A673 (cell line): ENCODE results near the gene ARID5B. TPM values are rescaled to one million over a fixed set of nuclear protein-coding genes. Genes with fewer than 3 reads are reported as not detected.

Experiments
- BruUV-seq: library from RNA; stranded (reverse); fragments of 400-500 nt; replicated peaks from 2 replicates; lab custom pipeline; 2021; lab: Mats Ljungman, UMichigan
- CTCF ChIA-PET: fragments of 300-600 bp; sonication (Branson Sonifier 250); formaldehyde crosslinking; loops from one replicate; lab custom pipeline; 2022; ENCODE audit warnings: antibody characterized with exemption; lab: Charles Lee
- POLR2A ChIA-PET: fragments of 300-600 bp; sonication (Branson Sonifier 250); formaldehyde crosslinking; loops from one replicate; lab custom pipeline; 2022; ENCODE audit warnings: antibody characterized with exemption; ENCODE audit not compliant: low non-redundant PET; lab: Charles Lee
- DNase-seq: peaks from one replicate; pipeline ENCODE4 v3.0.0-alpha.2; 2015; ENCODE audit warnings: low spot score
- H3K27ac ChIP-seq: fragments of 200-600 bp; sonication (generic); 2 replicates; pipeline ENCODE4 v1.5.1; 2016; ENCODE audit warnings: mixed run types, low read depth, mild to moderate bottlenecking, mixed read lengths, antibody characterized with exemption, low read length; ENCODE audit not compliant: poor library complexity, severe bottlenecking
- H3K27me3 ChIP-seq: fragments of 200-600 bp; sonication (generic); replicated peaks from 2 replicates; pipeline ENCODE4 v1.6.1; 2017; ENCODE audit warnings: mixed run types, low read depth, mild to moderate bottlenecking, mixed read lengths, antibody characterized with exemption, low read length; ENCODE audit not compliant: insufficient read depth, poor library complexity
- H3K36me3 ChIP-seq: fragments of 200-600 bp; sonication (generic); 2 replicates; pipeline ENCODE4 v1.6.1; 2016; ENCODE audit warnings: mixed run types, mild to moderate bottlenecking, mixed read lengths, antibody characterized with exemption, low read length; ENCODE audit not compliant: insufficient read depth, poor library complexity, severe bottlenecking
- H3K4me1 ChIP-seq: fragments of 200-600 bp; sonication (generic); 2 replicates; pipeline ENCODE4 v1.6.1; 2017; ENCODE audit warnings: mixed run types, mild to moderate bottlenecking, mixed read lengths, antibody characterized with exemption, low read length; ENCODE audit not compliant: insufficient read depth, poor library complexity, severe bottlenecking
- H3K4me3 ChIP-seq: fragments of 200-600 bp; sonication (generic); 2 replicates; pipeline ENCODE4 v1.5.1; 2016; ENCODE audit warnings: low read depth, mixed run types, mild to moderate bottlenecking, mixed read lengths, low read length; ENCODE audit not compliant: poor library complexity, severe bottlenecking
- H3K9me3 ChIP-seq: fragments of 200-600 bp; sonication (generic); 2 replicates; pipeline ENCODE4 v1.6.1; 2016; ENCODE audit warnings: mixed run types, low read depth, mild to moderate bottlenecking, mixed read lengths, antibody characterized with exemption, low read length; ENCODE audit not compliant: poor library complexity, severe bottlenecking
- CTCF ChIP-seq: fragments of 300-800, 200-600 bp; sonication (generic); conservative IDR thresholded peaks from 2 replicates; pipeline ENCODE4 v1.5.1; 2017; ENCODE audit warnings: low read depth, mild to moderate bottlenecking, antibody characterized with exemption, low read length, moderate library complexity, mixed read lengths
- EZH2 ChIP-seq: fragments of 200-600 bp; sonication (generic); IDR thresholded peaks from 2 replicates; pipeline ENCODE4 v1.6.1; 2017; ENCODE audit warnings: borderline replicate concordance, low read depth, mild to moderate bottlenecking, mixed read lengths, antibody characterized with exemption, low read length; ENCODE audit not compliant: poor library complexity, severe bottlenecking
- intact Hi-C: fragments of 100-400 bp; cut with micrococcal nuclease; formaldehyde crosslinking; loops from one replicate; pipeline ENCODE4 v1.10.0; 2022; ENCODE audit not compliant: unreplicated experiment
- total RNA-seq: library from RNA; stranded (reverse); gene quantifications from 2 replicates; pipeline ENCODE4 v1.2.3, GENCODE V29; 2021

Gene ARID5B
- total RNA-seq, 1 experiment from 2014 or later, result 29.0 TPM

DNA sequence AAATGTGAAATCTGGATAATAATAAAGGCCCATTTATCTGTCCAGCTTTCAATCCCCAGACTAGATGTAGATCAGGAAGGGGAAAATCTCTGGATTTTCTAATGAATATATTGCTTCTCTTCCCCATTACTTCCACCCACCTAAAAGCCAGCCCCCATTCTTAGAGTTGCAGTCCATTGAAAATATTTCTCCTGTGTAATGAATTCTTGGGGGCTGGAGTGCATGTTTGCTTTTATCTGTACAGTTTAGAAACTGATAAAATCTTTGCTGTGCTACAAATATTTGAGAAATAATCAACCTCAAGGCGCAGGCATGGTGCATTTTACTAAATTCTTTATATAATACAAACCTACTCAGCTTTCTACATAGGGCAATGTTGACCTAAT is 180.8 kb downstream of the ARID5B start:
- BruUV-seq, result TSS peak; percentile 76
- Histone ChIP-seq H3K4me1 (peaks cover 62% of the 10 kb centered on the region), H3K27me3 (no peaks in the 10 kb centered on the region), H3K36me3 (peaks cover 17% of the 10 kb centered on the region), H3K4me3 (peak overlapping the region; percentile 17), H3K9me3 (no peaks in the 10 kb centered on the region), H3K27ac (peak overlapping the region; percentile 95)
- intact Hi-C loops, result loop anchor here (1.0 to 2.0 kb wide), 4 partner anchors 33 to 179 kb away; no protein-coding TSS in a partner anchor
- ChIA-PET POLR2A (interaction anchor here (0.6 to 0.9 kb wide), 2 partner anchors 9 to 1540 kb away, joined by 3 to 4 read pairs; no protein-coding TSS in a partner anchor), CTCF (no interaction called here)
- TF ChIP-seq EZH2 (no peak), CTCF (no peak)
- DNase-seq, result no peak

DNA sequence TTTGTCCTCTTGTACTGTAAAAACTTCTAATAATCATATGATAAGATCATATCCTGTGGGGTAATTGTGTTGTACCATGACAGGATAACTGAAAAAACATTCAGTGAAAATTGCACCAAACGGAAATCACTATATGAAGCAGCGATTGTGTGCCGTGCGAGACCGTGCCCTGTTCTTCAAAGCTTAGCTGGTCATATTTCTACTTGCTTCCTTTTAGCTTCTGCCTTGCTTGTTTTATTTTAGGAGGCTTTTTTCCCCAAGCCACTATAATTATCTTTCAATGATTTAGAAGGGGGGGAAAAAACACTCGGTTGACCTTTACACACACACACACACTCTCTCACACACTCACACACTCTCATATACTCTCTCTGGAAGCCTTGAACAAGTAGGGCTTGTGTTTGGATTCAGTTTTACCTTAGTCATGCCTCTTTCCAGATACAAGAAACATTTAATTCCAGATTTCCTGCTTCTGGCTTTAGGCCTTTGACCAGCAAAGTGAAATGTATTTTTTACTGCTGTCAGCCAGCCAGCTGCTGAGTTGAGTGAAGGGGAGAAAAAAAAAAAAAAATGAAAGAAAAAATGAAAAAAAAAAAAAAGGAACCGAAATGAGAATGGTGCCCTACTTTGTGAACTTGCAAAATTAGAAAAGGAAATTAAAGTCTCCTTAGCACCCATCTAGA is 181.4 kb downstream of the ARID5B start:
- CTCF ChIA-PET, result no interaction called here
- TF ChIP-seq EZH2, result no peak
- TF ChIP-seq CTCF, result no peak

DNA sequence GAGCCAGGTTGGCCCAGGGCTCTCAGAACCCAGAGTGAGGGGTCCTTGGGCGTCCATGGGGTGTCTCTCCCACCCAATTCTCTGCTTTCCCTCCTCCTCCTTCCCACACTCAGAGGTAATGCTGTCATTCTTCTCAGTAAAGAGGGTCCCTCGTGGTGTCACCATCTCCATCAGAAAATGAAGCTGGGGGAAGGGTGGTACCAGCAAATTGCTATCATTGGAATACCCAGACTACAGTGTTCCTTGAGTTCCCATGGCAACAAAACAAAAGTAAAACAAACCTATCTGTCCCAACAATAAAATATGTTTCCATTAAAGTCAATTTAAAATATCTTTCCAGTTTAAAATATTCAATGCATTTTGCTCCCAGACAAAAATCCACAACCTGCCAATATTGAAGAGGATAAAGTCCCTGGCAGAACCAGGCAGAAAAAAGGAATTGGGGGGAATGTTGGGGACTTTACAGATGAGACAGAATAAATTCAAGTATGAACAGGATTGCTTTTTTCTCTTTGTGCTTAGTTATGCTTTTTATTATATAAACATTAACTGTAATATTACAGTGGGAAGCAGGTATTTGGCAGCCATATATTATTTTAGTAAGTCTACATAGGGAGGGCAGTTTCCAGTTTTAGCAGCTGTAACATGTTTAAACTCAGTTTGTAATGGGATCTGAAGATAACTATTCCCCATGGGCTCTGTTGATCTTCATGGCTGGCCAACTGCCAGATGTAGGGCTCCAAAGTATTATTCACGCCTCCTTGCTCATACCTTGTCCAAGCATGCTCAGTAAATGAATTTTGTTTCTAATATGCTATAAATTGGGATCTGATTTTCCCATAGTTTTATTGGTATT is 182.1 kb downstream of the ARID5B start:
- peaks cover 65% of the 10 kb centered on the region for H3K4me1 ChIP-seq
- intact Hi-C loops, result loop anchor here (2.0 kb wide), 3 partner anchors 35 to 181 kb away; no protein-coding TSS in a partner anchor
- ChIA-PET CTCF (no interaction called here), POLR2A (no interaction called here)
- H3K4me3 ChIP-seq, result peak overlapping the region; percentile 10
- H3K36me3 ChIP-seq, result peaks cover 24% of the 10 kb centered on the region
- TF ChIP-seq EZH2 (no peak), CTCF (no peak)
- H3K27me3 ChIP-seq, result no peaks in the 10 kb centered on the region
- H3K27ac ChIP-seq, result peak overlapping the region; percentile 95
- H3K9me3 ChIP-seq, result no peaks in the 10 kb centered on the region
- DNase-seq, result peak; percentile 92
- BruUV-seq, result no TSS peak

More for the DNA sequence above, 181.4 kb downstream of the ARID5B start:
- BruUV-seq, result TSS peak; percentile 16
- no peaks in the 10 kb centered on the region for H3K27me3 ChIP-seq
- intact Hi-C loops, result loop anchor here (1.0 to 2.0 kb wide), 4 partner anchors 34 to 180 kb away; no protein-coding TSS in a partner anchor
- H3K4me1 ChIP-seq, result peaks cover 57% of the 10 kb centered on the region
- peak overlapping the region; percentile 95 for H3K27ac ChIP-seq
- DNase-seq, result peak; percentile 80
- peaks cover 18% of the 10 kb centered on the region for H3K36me3 ChIP-seq
- POLR2A ChIA-PET, result interaction anchor here (0.6 to 0.9 kb wide), 2 partner anchors 10 to 1539 kb away, joined by 3 to 4 read pairs; no protein-coding TSS in a partner anchor
- H3K9me3 ChIP-seq, result no peaks in the 10 kb centered on the region
- H3K4me3 ChIP-seq, result peak overlapping the region; percentile 17
